Right lobe of liver (tissue), 6 donors: Measurements from ENCODE around the gene XRCC3. TPM values are rescaled to one million over a fixed set of nuclear protein-coding genes. Genes with fewer than 3 reads are reported as not detected.

Experiments used
- ATAC-seq, 4 donors: fragments of 200-7000 bp; cut with Tn5 transposase; one replicate each; pipeline ENCODE4 v1.9.1; 2020; ENCODE audit warnings: mild to moderate bottlenecking in 4 of 4, moderate library complexity in 4 of 4
- DNase-seq, 3 donors: peaks; one replicate each; pipeline ENCODE4 v3.0.0-alpha.2; 2020
- H3K27ac ChIP-seq, 3 donors: fragments of 200-600 bp; one replicate each; pipeline ENCODE4 v1.8.0; 2022
- H3K27me3 ChIP-seq, 2 donors: fragments of 200-600 bp; one replicate each; pipeline ENCODE4 v1.8.0; 2022
- H3K36me3 ChIP-seq, 4 donors: fragments of 200-600 bp; sonication (generic) in 1 of 4; one replicate each; pipeline versions ENCODE4 v1.5.1 to v1.8.0; 2017 to 2022; ENCODE audit warnings: control low read depth in 1 of 4
- H3K4me1 ChIP-seq, 4 donors: fragments of 200-600 bp; sonication (generic) in 1 of 4; one replicate each; pipeline versions ENCODE4 v1.5.1 to v1.8.0; 2017 to 2022; ENCODE audit warnings: control low read depth in 1 of 4
- H3K4me3 ChIP-seq, 3 donors: fragments of 200-600 bp; one replicate each; pipeline ENCODE4 v1.8.0; 2022
- H3K9me3 ChIP-seq, 4 donors: fragments of 200-600 bp; sonication (generic) in 1 of 4; one replicate each; pipeline versions ENCODE4 v1.5.1 to v1.8.0; 2017 to 2022; ENCODE audit warnings: control low read depth in 1 of 4
- POLR2A ChIP-seq: fragments of 450-650 bp; IDR thresholded peaks from one replicate; pipeline ENCODE4 v1.6.1; 2017; ENCODE audit warnings: antibody characterized with exemption, mild to moderate bottlenecking
- WGBS: methylation state at CpG from one replicate; pipeline ENCODE4 v1.1.6; 2018; ENCODE audit warnings: low coverage, low lambda C conversion rate; ENCODE audit not compliant: insufficient coverage; ENCODE audit errors: missing lambda C conversion rate; 5-methylcytosine and 5-hydroxymethylcytosine counted together
- intact Hi-C, 2 donors: fragments of 100-400 bp; cut with DNase I; formaldehyde crosslinking; loops; one replicate each; pipeline versions ENCODE4 v1.11.2 to v1.14.1; 2022
- total RNA-seq, 6 experiments: library from RNA; depleted of rRNA in 2 of 6; stranded (reverse); fragments of >200 nt in 2 of 6; fragmentation: NEBNext Ultra II Directional in 3 of 6; extraction: Animal tissue kit (Norgen Biotek cat#: 25700) in 3 of 6; gene quantifications; one replicate each; pipeline versions ENCODE4 v1.1.0 to v1.2.4, GENCODE V29; 2016 to 2023
- TF ChIP-seq, protein P1 (sequence below), 4 donors: fragments of 200-600 bp in 3 of 4; fragments of 450-650 bp in 1 of 4; IDR thresholded peaks; one replicate each; pipeline versions ENCODE4 v1.5.1 to v1.8.0; 2016 to 2022; ENCODE audit warnings: antibody characterized with exemption in 4 of 4, mild to moderate bottlenecking in 2 of 4
- donor health status: DM: no; HTN: yes; CAD: no.
- donor health status: DM: no; HTN: no; CAD: no.
- donor health status: DM: no; HTN: no; CAD: no.
- donor health status: DM: no; HTN: yes; CAD: no.
- donor health status: DM: no; HTN: yes; CAD: no.

The XRCC3 gene
- total RNA-seq, 6 experiments from 2014 or later, result 0.88 to 6.3 (median 1.8) TPM

DNA sequence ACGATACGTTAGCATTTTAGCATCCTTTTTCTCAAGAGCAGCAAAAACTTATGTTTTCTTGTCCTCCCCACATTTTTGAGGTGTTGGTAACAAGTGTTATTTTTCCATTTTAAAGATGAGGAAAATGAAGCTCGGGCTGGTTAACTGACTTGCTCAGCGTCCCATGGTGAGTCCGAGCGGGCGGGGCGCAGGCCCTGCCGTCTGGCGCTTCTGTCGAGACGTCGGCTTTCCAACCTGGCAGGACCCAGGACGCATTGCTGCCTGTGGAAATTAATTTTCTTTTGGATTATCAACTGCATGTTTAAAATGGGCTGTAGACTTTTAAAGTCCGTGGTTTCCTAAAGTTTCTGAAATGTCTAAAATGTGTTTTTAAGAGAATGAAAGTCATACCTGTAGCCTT lies 30.4 kb downstream of the XRCC3 start:
- WGBS, result 88% methylated on average over 15 of the region's 15 CpGs
- no peak overlapping the region for H3K4me3 ChIP-seq
- intact Hi-C loops, result no loop called here
- H3K9me3 ChIP-seq, result no peaks in the 10 kb centered on the region
- H3K36me3 ChIP-seq, result peaks cover 16 to 79% (median 30%) of the 10 kb centered on the region in 4 donors
- no peak for ATAC-seq
- no peak for DNase-seq
- H3K27ac ChIP-seq, result no peak overlapping the region
- TF ChIP-seq POLR2A, result no peak
- TF ChIP-seq, protein P1, sequence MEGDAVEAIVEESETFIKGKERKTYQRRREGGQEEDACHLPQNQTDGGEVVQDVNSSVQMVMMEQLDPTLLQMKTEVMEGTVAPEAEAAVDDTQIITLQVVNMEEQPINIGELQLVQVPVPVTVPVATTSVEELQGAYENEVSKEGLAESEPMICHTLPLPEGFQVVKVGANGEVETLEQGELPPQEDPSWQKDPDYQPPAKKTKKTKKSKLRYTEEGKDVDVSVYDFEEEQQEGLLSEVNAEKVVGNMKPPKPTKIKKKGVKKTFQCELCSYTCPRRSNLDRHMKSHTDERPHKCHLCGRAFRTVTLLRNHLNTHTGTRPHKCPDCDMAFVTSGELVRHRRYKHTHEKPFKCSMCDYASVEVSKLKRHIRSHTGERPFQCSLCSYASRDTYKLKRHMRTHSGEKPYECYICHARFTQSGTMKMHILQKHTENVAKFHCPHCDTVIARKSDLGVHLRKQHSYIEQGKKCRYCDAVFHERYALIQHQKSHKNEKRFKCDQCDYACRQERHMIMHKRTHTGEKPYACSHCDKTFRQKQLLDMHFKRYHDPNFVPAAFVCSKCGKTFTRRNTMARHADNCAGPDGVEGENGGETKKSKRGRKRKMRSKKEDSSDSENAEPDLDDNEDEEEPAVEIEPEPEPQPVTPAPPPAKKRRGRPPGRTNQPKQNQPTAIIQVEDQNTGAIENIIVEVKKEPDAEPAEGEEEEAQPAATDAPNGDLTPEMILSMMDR (IDR thresholded peaks at IDR 0.05), result no peak
- no peaks in the 10 kb centered on the region for H3K4me1 ChIP-seq
- H3K27me3 ChIP-seq, result no peaks in the 10 kb centered on the region

DNA sequence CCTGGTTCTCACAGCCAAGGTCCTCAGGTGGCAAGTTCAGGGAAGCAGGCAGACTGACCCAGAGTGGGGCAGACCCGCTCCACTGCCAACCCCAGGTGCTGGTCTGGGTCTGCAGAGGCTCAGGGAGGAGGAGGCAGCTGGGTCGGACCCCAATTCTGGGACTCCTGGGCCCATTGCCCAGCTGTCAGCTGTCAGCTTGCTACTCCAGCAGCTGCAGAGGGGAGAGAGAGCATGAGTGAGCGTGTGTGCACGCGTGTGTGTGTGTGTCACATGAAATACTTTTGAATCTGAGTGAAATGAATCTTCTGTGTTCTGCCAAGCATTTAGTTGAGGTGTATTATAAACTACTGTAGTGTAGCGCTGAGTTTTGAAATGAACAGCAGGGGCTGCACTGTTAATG lies 30.8 kb downstream of the XRCC3 start:
- intact Hi-C loops, result no loop called here
- TF ChIP-seq, protein P1 (IDR thresholded peaks at IDR 0.05), result no peak
- no peak for TF ChIP-seq POLR2A
- Histone ChIP-seq H3K4me1 (no peaks in the 10 kb centered on the region), H3K4me3 (no peak overlapping the region), H3K9me3 (no peaks in the 10 kb centered on the region), H3K27me3 (no peaks in the 10 kb centered on the region), H3K36me3 (peaks cover 16 to 82% (median 32%) of the 10 kb centered on the region in 4 donors), H3K27ac (no peak overlapping the region)
- DNase-seq (peak in 1 of 3 donors; percentile 35), ATAC-seq (no peak)
- WGBS, result 80% methylated on average over 4 of the region's 6 CpGs

- Histone ChIP-seq H3K9me3 (no peaks in the 10 kb centered on the region), H3K4me1 (no peaks in the 10 kb centered on the region), H3K27ac (no peak overlapping the region), H3K4me3 (no peak overlapping the region), H3K36me3 (peaks cover 16 to 88% (median 39%) of the 10 kb centered on the region in 4 donors), H3K27me3 (no peaks in the 10 kb centered on the region)
- ATAC-seq (no peak), DNase-seq (no peak)
- intact Hi-C loops, result no loop called here
- TF ChIP-seq POLR2A, result no peak
- TF ChIP-seq, protein P1 (IDR thresholded peaks at IDR 0.05), result no peak
- 86% methylated on average over 13 of the region's 15 CpGs for WGBS
These were observed 32.1 kb downstream of the XRCC3 start for GRCh38 chr14:103683139-103683538.

DNA sequence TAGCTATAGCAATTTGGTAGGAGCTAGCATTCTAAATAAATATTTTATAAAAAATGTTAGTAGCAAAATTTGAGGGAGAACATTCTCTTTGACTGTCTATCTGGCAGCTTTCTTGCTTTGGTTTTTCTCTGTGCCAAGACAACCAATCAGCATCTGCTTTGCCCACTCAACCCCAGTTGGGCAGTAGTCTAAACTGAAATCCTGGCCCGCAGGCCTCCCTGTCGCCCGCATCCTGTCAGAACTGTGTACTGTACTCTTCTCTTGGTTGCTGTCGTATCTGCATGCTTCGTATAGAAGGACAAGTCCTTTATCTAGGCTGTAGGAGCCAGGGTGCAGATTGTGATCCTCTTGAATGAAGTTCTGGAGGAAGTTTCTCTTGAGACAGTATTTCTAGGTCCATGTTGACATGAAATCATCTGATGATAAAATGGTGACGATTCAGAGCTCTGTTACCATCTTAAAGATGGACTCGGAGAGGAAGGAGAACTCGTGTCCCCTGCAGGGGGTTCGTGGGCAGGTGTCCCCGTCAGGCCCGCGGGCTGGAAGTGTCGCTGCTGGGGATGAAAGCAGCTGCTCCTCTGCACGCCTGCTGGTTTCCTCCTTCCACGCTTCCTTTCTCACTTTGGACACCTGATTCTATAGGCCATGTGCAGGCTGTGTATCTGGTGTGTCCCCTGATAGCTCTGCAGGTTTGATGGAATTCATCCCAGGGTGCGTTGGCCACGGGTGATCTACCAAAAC lies 34.6 kb downstream of the XRCC3 start:
- Histone ChIP-seq H3K4me3 (no peak overlapping the region), H3K36me3 (peaks cover 22 to 98% (median 45%) of the 10 kb centered on the region in 4 donors), H3K27ac (no peak overlapping the region), H3K4me1 (no peaks in the 10 kb centered on the region), H3K27me3 (no peaks in the 10 kb centered on the region), H3K9me3 (no peaks in the 10 kb centered on the region)
- 86% methylated on average over 15 of the region's 17 CpGs for WGBS
- intact Hi-C loops, result no loop called here
- TF ChIP-seq, protein P1 (IDR thresholded peaks at IDR 0.05), result no peak
- TF ChIP-seq POLR2A, result no peak
- ATAC-seq, result no peak
- DNase-seq, result no peak
